Activated T-helper 1 cell treated with anti-CD3 and anti-CD28 coated beads, Interleukin-12 subunit alpha, Interleukin-12 subunit beta, Interleukin-2, Interleukin-4 antibody, amounts not matched to agents 30 ng/mL and 10 ng/mL and 1 ng/mL, durations not matched to agents 14 hours and 24 hours and 36 hours (primary cell): ENCODE results near the gene DUS4L. TPM values are rescaled to one million over a fixed set of nuclear protein-coding genes. Genes with fewer than 3 reads are reported as not detected.

Source experiments
- DNase-seq: peaks from one replicate; pipeline ENCODE4 v3.0.0; 2021; ENCODE audit warnings: low spot score
- H3K27ac Mint-ChIP-seq: one replicate; pipeline ENCODE4 v1.8.0; 2021; ENCODE audit warnings: mild to moderate bottlenecking, mixed read lengths
- H3K27me3 Mint-ChIP-seq: one replicate; pipeline ENCODE4 v1.8.0; 2022; ENCODE audit warnings: mild to moderate bottlenecking, moderate library complexity, mixed read lengths; ENCODE audit not compliant: insufficient read depth
- H3K36me3 Mint-ChIP-seq: one replicate; pipeline ENCODE4 v1.8.0; 2021; ENCODE audit warnings: low read depth, mixed read lengths
- H3K4me1 Mint-ChIP-seq: one replicate; pipeline ENCODE4 v1.8.0; 2021; ENCODE audit warnings: low read depth, mixed read lengths
- H3K4me3 Mint-ChIP-seq: one replicate; pipeline ENCODE4 v1.8.0; 2021; ENCODE audit warnings: mild to moderate bottlenecking, moderate library complexity, mixed read lengths
- H3K9me3 Mint-ChIP-seq: one replicate; pipeline ENCODE4 v1.8.0; 2021; ENCODE audit warnings: mixed read lengths
- intact Hi-C: fragments of 100-400 bp; cut with micrococcal nuclease; formaldehyde crosslinking; loops from one replicate; pipeline ENCODE4 v1.15.1; 2024
- total RNA-seq: library from RNA; stranded (reverse); gene quantifications from 2 replicates; pipeline ENCODE4 v1.2.3, GENCODE V29; 2022

DUS4L gene
- total RNA-seq, 1 donor from 2014 or later, result 11.8 TPM

- H3K27me3 Mint-ChIP-seq, result no peaks in the 10 kb centered on the region
- peaks cover 64% of the 10 kb centered on the region for H3K4me1 Mint-ChIP-seq
- peak overlapping the region; percentile 89 for H3K4me3 Mint-ChIP-seq
- no peak overlapping the region for H3K27ac Mint-ChIP-seq
- H3K9me3 Mint-ChIP-seq, result no peaks in the 10 kb centered on the region
- DNase-seq, result no peak
- peaks cover 20% of the 10 kb centered on the region for H3K36me3 Mint-ChIP-seq
- intact Hi-C loops, result loop anchor here (1.0 to 10.0 kb wide), 5 partner anchors 8 to 1012 kb away; partner anchors contain the start of gene PIK3CG
These were observed 3.9 kb upstream of the DUS4L start for GRCh38 chr7:107559864-107560263.

GRCh38 chr7:107560898-107561516 lies 2.8 kb upstream of the DUS4L start:
- Mint-ChIP-seq H3K36me3 (peaks cover 17% of the 10 kb centered on the region), H3K4me3 (peak overlapping the region; percentile 89), H3K4me1 (peaks cover 66% of the 10 kb centered on the region), H3K27me3 (no peaks in the 10 kb centered on the region), H3K27ac (peak overlapping the region; percentile 67), H3K9me3 (no peaks in the 10 kb centered on the region)
- intact Hi-C loops, result loop anchor here (1.0 to 10.0 kb wide), 5 partner anchors 9 to 1011 kb away; partner anchors contain the start of gene PIK3CG
- DNase-seq, result peak; percentile 17

- H3K4me1 Mint-ChIP-seq, result peaks cover 63% of the 10 kb centered on the region
- intact Hi-C loops, result loop anchor here (1.0 to 10.0 kb wide), 9 partner anchors 17 to 1009 kb away; partner anchors contain the start of genes BCAP29, DLD and PIK3CG
- H3K4me3 Mint-ChIP-seq, result peak overlapping the region; percentile 89
- H3K36me3 Mint-ChIP-seq, result peaks cover 12% of the 10 kb centered on the region
- peak overlapping the region; percentile 88 for H3K27ac Mint-ChIP-seq
- H3K9me3 Mint-ChIP-seq, result no peaks in the 10 kb centered on the region
- DNase-seq, result no peak
- H3K27me3 Mint-ChIP-seq, result no peaks in the 10 kb centered on the region
These were observed 543 bp upstream of the DUS4L start for GRCh38 chr7:107563081-107563774.

GRCh38 chr7:107564553-107565298 lies 955 bp downstream of the DUS4L start:
- Mint-ChIP-seq H3K4me3 (peak overlapping the region; percentile 89), H3K9me3 (no peaks in the 10 kb centered on the region), H3K4me1 (peaks cover 54% of the 10 kb centered on the region), H3K36me3 (peaks cover 16% of the 10 kb centered on the region), H3K27me3 (no peaks in the 10 kb centered on the region), H3K27ac (peak overlapping the region; percentile 93)
- intact Hi-C loops, result loop anchor here (1.0 to 10.0 kb wide), 6 partner anchors 250 to 1008 kb away; partner anchors contain the start of genes HBP1, PIK3CG and PNPLA8
- DNase-seq, result no peak

GRCh38 chr7:107570298-107570697 lies 6.5 kb downstream of the DUS4L start:
- H3K27ac Mint-ChIP-seq, result no peak overlapping the region

GRCh38 chr7:107573537-107573936 lies 9.8 kb downstream of the DUS4L start:
- intact Hi-C loops, result no loop called here
- Mint-ChIP-seq H3K36me3 (peaks cover 28% of the 10 kb centered on the region), H3K9me3 (no peaks in the 10 kb centered on the region), H3K27me3 (no peaks in the 10 kb centered on the region), H3K4me3 (no peak overlapping the region), H3K27ac (no peak overlapping the region), H3K4me1 (no peaks in the 10 kb centered on the region)
- no peak for DNase-seq

More at GRCh38 chr7:107570298-107570697, 6.5 kb downstream of the DUS4L start:
- H3K9me3 Mint-ChIP-seq, result no peaks in the 10 kb centered on the region
- no peak for DNase-seq
- intact Hi-C loops, result no loop called here
- H3K27me3 Mint-ChIP-seq, result no peaks in the 10 kb centered on the region
- no peak overlapping the region for H3K4me3 Mint-ChIP-seq
- peaks cover 6% of the 10 kb centered on the region for H3K4me1 Mint-ChIP-seq
- peaks cover 22% of the 10 kb centered on the region for H3K36me3 Mint-ChIP-seq

- Mint-ChIP-seq H3K4me3 (peak overlapping the region; percentile 89), H3K4me1 (peaks cover 25% of the 10 kb centered on the region), H3K36me3 (peaks cover 24% of the 10 kb centered on the region), H3K27ac (peak overlapping the region; percentile 86), H3K9me3 (no peaks in the 10 kb centered on the region), H3K27me3 (no peaks in the 10 kb centered on the region)
- intact Hi-C loops, result no loop called here
- no peak for DNase-seq
These were observed 15.7 kb downstream of the DUS4L start for GRCh38 chr7:107579554-107579884.

GRCh38 chr7:107579885-107580715 lies 16.3 kb downstream of the DUS4L start, which contains the start of gene BCAP29:
Gene BCAP29 (plus strand): TSS chr7:107580246. CDS start chr7:107580773, 527 bp downstream.
- H3K36me3 Mint-ChIP-seq, result peaks cover 24% of the 10 kb centered on the region
- H3K9me3 Mint-ChIP-seq, result no peaks in the 10 kb centered on the region
- H3K4me1 Mint-ChIP-seq, result peaks cover 26% of the 10 kb centered on the region
- intact Hi-C loops, result loop anchor here (1.0 to 5.0 kb wide), 6 partner anchors 17 to 413 kb away; partner anchors contain the start of genes COG5, DLD, DUS4L and HBP1
- no peaks in the 10 kb centered on the region for H3K27me3 Mint-ChIP-seq
- H3K4me3 Mint-ChIP-seq, result peak within 1 kb of the TSS; percentile 89
- DNase-seq, result peak; percentile 65
- H3K27ac Mint-ChIP-seq, result peak within 1 kb of the TSS; percentile 86

- H3K36me3 Mint-ChIP-seq, result peaks cover 28% of the 10 kb centered on the region
- peak overlapping the region; percentile 83 for H3K4me3 Mint-ChIP-seq
- H3K9me3 Mint-ChIP-seq, result no peaks in the 10 kb centered on the region
- peaks cover 26% of the 10 kb centered on the region for H3K4me1 Mint-ChIP-seq
- H3K27ac Mint-ChIP-seq, result peak overlapping the region; percentile 72
- no peaks in the 10 kb centered on the region for H3K27me3 Mint-ChIP-seq
- no peak for DNase-seq
- intact Hi-C loops, result loop anchor here (1.0 to 5.0 kb wide), 6 partner anchors 18 to 414 kb away; partner anchors contain the start of genes COG5, DLD, DUS4L and HBP1
These were observed 17.1 kb downstream of the DUS4L start for GRCh38 chr7:107580716-107581383.

GRCh38 chr7:107581387-107582013 lies 17.7 kb downstream of the DUS4L start:
- intact Hi-C loops, result loop anchor here (5.0 kb wide), 2 partner anchors 311 to 414 kb away; partner anchors contain the start of genes DLD and HBP1
- no peak for DNase-seq
- H3K36me3 Mint-ChIP-seq, result peaks cover 28% of the 10 kb centered on the region
- no peaks in the 10 kb centered on the region for H3K27me3 Mint-ChIP-seq
- peak overlapping the region; percentile 65 for H3K4me3 Mint-ChIP-seq
- no peak overlapping the region for H3K27ac Mint-ChIP-seq
- H3K9me3 Mint-ChIP-seq, result no peaks in the 10 kb centered on the region
- peaks cover 26% of the 10 kb centered on the region for H3K4me1 Mint-ChIP-seq

- peaks cover 26% of the 10 kb centered on the region for H3K4me1 Mint-ChIP-seq
- H3K4me3 Mint-ChIP-seq, result peak overlapping the region; percentile 20
- DNase-seq, result no peak
- H3K27me3 Mint-ChIP-seq, result no peaks in the 10 kb centered on the region
- H3K9me3 Mint-ChIP-seq, result no peaks in the 10 kb centered on the region
- H3K36me3 Mint-ChIP-seq, result peaks cover 28% of the 10 kb centered on the region
- intact Hi-C loops, result loop anchor here (5.0 kb wide), 2 partner anchors 309 to 416 kb away; partner anchors contain the start of genes DLD and HBP1
- no peak overlapping the region for H3K27ac Mint-ChIP-seq
These were observed 19.1 kb downstream of the DUS4L start for GRCh38 chr7:107582875-107583274.
